OCI-LY1 (cell line): ENCODE results near the gene NEXN.

Experiments
- H2AFZ ChIP-seq: fragments of 200-600 bp; sonication (generic), shearing (Covaris generic); 2 replicates; pipeline ENCODE4 v1.6.0; 2014; ENCODE audit warnings: antibody characterized with exemption, mild to moderate bottlenecking, low read length
- H3F3A ChIP-seq: fragments of 200-600 bp; sonication (generic), shearing (Covaris generic); 2 replicates; pipeline ENCODE4 v1.6.0; 2014; ENCODE audit warnings: mild to moderate bottlenecking, antibody characterized with exemption, low read length, moderate library complexity; ENCODE audit not compliant: insufficient read depth
- H3K27ac ChIP-seq: fragments of 200-600 bp; sonication (generic); 2 replicates; pipeline ENCODE4 v1.5.1; 2014; ENCODE audit warnings: low read length, mixed run types, mild to moderate bottlenecking, low read depth; ENCODE audit not compliant: poor library complexity, severe bottlenecking
- H3K27me3 ChIP-seq: fragments of 200-600 bp; sonication (generic); 2 replicates; pipeline ENCODE4 v1.6.0; 2014; ENCODE audit warnings: antibody characterized with exemption, mild to moderate bottlenecking, low read length, moderate library complexity; ENCODE audit not compliant: insufficient read depth
- H3K36me3 ChIP-seq: fragments of 200-600 bp; sonication (generic); 2 replicates; pipeline ENCODE4 v1.6.1; 2014; ENCODE audit warnings: mild to moderate bottlenecking, antibody characterized with exemption, low read length, moderate library complexity, mixed read lengths; ENCODE audit not compliant: insufficient read depth
- H3K4me1 ChIP-seq: fragments of 200-600 bp; sonication (generic); 2 replicates; pipeline ENCODE4 v1.5.1; 2014; ENCODE audit warnings: mild to moderate bottlenecking, low read length, moderate library complexity; ENCODE audit not compliant: insufficient read depth, severe bottlenecking
- H3K4me2 ChIP-seq: fragments of 200-600 bp; sonication (generic), shearing (Covaris generic); 2 replicates; pipeline ENCODE4 v1.6.1; 2014; ENCODE audit warnings: low read length
- H3K4me3 ChIP-seq: fragments of 200-600 bp; sonication (generic); 2 replicates; pipeline ENCODE4 v1.5.1; 2014; ENCODE audit warnings: low read length, low read depth, mild to moderate bottlenecking, mixed read lengths; ENCODE audit not compliant: poor library complexity, severe bottlenecking
- H3K79me2 ChIP-seq: fragments of 200-600 bp; shearing (Covaris generic); 2 replicates; pipeline ENCODE4 v1.6.1; 2016; ENCODE audit warnings: mixed run types, low read length, mixed read lengths; ENCODE audit not compliant: insufficient read depth
- H3K9ac ChIP-seq: fragments of 200-600 bp; sonication (generic), shearing (Covaris generic); 2 replicates; pipeline ENCODE4 v1.6.1; 2014; ENCODE audit warnings: mild to moderate bottlenecking, low read length, mixed read lengths
- H3K9me2 ChIP-seq: fragments of 200-600 bp; sonication (generic), shearing (Covaris generic); 2 replicates; pipeline ENCODE4 v1.6.1; 2014; ENCODE audit warnings: low read depth, mild to moderate bottlenecking, low read length, mixed read lengths
- H3K9me3 ChIP-seq: fragments of 200-600 bp; shearing (Covaris generic); 2 replicates; pipeline ENCODE4 v1.6.1; 2014; ENCODE audit warnings: low read length, mixed read lengths
- H4K20me1 ChIP-seq: fragments of 200-600 bp; sonication (generic), shearing (Covaris generic); 2 replicates; pipeline ENCODE4 v1.6.0; 2016; ENCODE audit warnings: mild to moderate bottlenecking, low read length; ENCODE audit not compliant: insufficient read depth
- CTCF ChIP-seq: fragments of 200-600 bp; sonication (generic), shearing (Covaris generic); IDR thresholded peaks from 2 replicates; pipeline ENCODE4 v1.5.1; 2017; ENCODE audit warnings: mild to moderate bottlenecking, antibody characterized with exemption, low read length, moderate library complexity, mixed read lengths
- EZH2 ChIP-seq: fragments of 200-600 bp; sonication (generic), shearing (Covaris generic); IDR thresholded peaks from 2 replicates; pipeline ENCODE4 v1.8.0; 2017; ENCODE audit warnings: borderline replicate concordance, mixed run types, mild to moderate bottlenecking, antibody characterized with exemption, low read length, moderate library complexity, mixed read lengths

NEXN gene

GRCh38 chr1:77975907-77976306 lies 87.5 kb downstream of the NEXN start:
- H3K27me3 ChIP-seq = no peaks in the 10 kb centered on the region
- peaks cover 92% of the 10 kb centered on the region for H3K79me2 ChIP-seq
- H3K9ac ChIP-seq = peak overlapping the region; percentile 93; the same call in 1 of the 2 replicates
- TF ChIP-seq CTCF (no peak), EZH2 (no peak)
- H2AFZ ChIP-seq = no peak overlapping the region
- peak overlapping the region; percentile 92 for H3K4me2 ChIP-seq
- peaks cover 37% of the 10 kb centered on the region for H3K4me1 ChIP-seq
- no peaks in the 10 kb centered on the region for H3K9me3 ChIP-seq
- H3F3A ChIP-seq = 0 out of 2 replicates have a peak, but pooled peaks cover 3% of the 10 kb centered on the region
- peaks cover 59% of the 10 kb centered on the region for H3K36me3 ChIP-seq
- no peaks in the 10 kb centered on the region for H3K9me2 ChIP-seq
- H3K27ac ChIP-seq = no peak overlapping the region
- peak overlapping the region; percentile 82 for H3K4me3 ChIP-seq
- 0 out of 2 replicates have a peak, but pooled peaks cover 5% of the 10 kb centered on the region for H4K20me1 ChIP-seq

GRCh38 chr1:77976433-77977076 lies 88.1 kb downstream of the NEXN start:
- Histone ChIP-seq H3K27ac (no peak overlapping the region), H3K36me3 (peaks cover 56% of the 10 kb centered on the region), H3K4me1 (peaks cover 43% of the 10 kb centered on the region), H3K9ac (peak overlapping the region; percentile 93), H3K27me3 (no peaks in the 10 kb centered on the region), H3K4me2 (peak overlapping the region; percentile 92), H3F3A (0 out of 2 replicates have a peak, but pooled peaks cover 3% of the 10 kb centered on the region), H2AFZ (no peak overlapping the region), H3K79me2 (peaks cover 91% of the 10 kb centered on the region), H4K20me1 (0 out of 2 replicates have a peak, but pooled peaks cover 5% of the 10 kb centered on the region), H3K9me2 (no peaks in the 10 kb centered on the region), H3K4me3 (peak overlapping the region; percentile 82), H3K9me3 (no peaks in the 10 kb centered on the region)
- TF ChIP-seq EZH2 (no peak), CTCF (no peak)

- no peaks in the 10 kb centered on the region for H3K27me3 ChIP-seq
- peak overlapping the region; percentile 92 for H3K4me2 ChIP-seq
- 0 out of 2 replicates have a peak, but pooled peaks cover 5% of the 10 kb centered on the region for H4K20me1 ChIP-seq
- H3K9me3 ChIP-seq = no peaks in the 10 kb centered on the region
- peaks cover 51% of the 10 kb centered on the region for H3K36me3 ChIP-seq
- H3K79me2 ChIP-seq = peaks cover 85% of the 10 kb centered on the region
- 0 out of 2 replicates have a peak, but pooled peaks cover 3% of the 10 kb centered on the region for H3F3A ChIP-seq
- H3K4me3 ChIP-seq = peak overlapping the region; percentile 82
- H3K27ac ChIP-seq = peak overlapping the region; percentile 93
- H3K9ac ChIP-seq = peak overlapping the region; percentile 93
- H3K9me2 ChIP-seq = no peaks in the 10 kb centered on the region
- H2AFZ ChIP-seq = no peak overlapping the region
- peaks cover 48% of the 10 kb centered on the region for H3K4me1 ChIP-seq
- TF ChIP-seq CTCF = no peak
Observed at GRCh38 chr1:77977989-77978292, 89.5 kb downstream of the NEXN start.
